Erythroblast (primary cell): Measurements from ENCODE around the gene ARID1B.

ENCODE experiments used
- DNase-seq, 2 experiments: peaks; one replicate each; lab custom pipeline; 2025; lab: John Stamatoyannopoulos, UW
- GATA1 ChIP-seq: IDR thresholded peaks from 2 replicates; pipeline ENCODE4 v1.6.1; 2011; ENCODE audit warnings: low read depth, mild to moderate bottlenecking, control low read depth, low read length, moderate library complexity
- POLR2A ChIP-seq: IDR thresholded peaks from 2 replicates; pipeline ENCODE4 v1.6.1; 2011; ENCODE audit warnings: mild to moderate bottlenecking, low read length

The ARID1B gene

DNA sequence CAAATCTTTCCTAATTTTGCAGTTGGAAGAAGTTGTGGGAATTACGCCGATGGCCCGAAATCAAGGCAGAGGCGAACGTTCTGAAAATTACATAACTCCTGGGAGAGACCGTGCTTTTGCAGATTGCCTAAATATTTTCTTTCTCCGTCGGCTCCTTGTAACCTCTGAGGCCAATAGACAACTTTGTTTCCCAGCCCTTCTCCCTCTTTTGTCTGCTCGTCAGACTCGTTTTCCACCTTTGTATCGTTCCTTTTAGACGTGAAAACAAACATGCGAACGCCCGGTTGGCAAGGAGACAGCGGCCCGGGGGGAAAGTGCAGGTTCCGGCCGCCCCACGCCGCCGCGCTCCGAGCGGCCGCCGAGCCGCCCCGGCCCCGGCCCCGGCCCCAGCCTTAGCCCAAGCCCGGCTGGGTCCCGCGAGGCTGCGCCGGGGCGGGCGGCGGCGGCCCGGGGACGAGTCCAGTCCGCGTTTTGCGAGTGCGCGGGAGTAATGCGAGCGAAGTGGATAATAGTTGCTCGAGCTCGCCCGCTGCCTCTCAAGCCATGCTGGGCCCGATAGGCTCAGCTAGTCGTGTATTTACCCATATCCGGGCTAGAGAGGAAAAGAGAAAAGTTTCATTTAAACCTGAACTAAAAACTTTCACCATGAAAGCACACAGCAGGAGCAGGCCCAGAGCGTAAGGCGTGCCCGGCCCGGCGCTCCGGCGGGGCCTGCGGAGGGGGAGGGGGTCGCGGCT is at the start of gene ARID1B:
ARID1B (plus strand) TSS at position 539 of the 737 bp plus-strand sequence. CDS start 303 bp downstream, outside the sequence.
- DNase-seq: peak; percentile 87 to 92
- TF ChIP-seq POLR2A: peak; percentile 61
- no peak for TF ChIP-seq GATA1

DNA sequence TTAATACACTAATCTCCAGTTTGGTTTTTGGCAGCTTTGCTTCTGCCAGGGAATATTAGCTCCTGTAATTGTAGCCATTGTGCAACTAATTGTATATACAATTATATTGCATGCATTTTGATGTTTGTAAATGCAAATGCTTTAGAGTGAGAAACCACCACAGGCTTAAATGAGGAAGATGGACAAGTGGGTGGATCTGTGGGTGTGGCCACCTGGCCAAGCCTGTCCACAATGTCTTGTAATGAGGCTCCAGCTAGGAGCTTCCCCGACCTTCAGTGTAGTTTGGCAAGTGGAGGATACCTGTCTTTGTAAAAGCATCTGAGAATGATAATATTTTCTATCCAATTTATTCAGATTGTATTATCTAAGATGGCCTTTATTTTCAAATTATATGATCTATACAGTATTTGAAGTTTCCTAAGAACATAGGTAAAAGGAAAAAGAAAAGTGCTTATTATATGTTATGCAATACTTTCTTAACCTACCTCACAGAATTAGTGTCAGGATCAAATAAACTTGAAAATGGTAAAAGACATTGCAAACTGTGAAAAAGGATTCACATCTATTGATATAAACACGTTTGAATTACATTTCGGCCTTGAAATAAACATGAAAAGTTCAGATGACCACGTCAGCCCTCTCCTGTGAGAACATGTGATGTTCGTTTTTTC is 49.3 kb upstream of the ARID1B start:
- DNase-seq: no peak
- no peak for TF ChIP-seq POLR2A
- no peak for TF ChIP-seq GATA1

DNA sequence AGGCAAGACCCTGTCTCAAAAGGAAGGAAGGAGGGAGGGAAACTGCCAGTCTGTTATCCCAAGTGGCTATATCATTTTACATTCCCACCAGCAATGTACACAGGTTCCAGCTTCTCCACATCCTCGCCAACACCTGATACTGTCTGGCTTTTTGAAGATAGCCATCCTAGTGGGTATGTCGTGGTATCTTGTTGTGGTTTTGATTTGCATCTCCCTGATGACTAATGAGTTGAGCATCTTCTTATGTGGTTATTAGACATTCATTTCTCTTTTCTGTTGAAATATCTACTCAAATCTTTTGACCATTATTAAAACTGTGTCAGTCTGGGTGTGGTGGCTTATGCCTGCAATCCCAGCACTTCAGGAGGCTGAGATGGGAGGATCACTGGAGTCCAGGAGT is 47.9 kb upstream of the ARID1B start:
- TF ChIP-seq GATA1 (no peak), POLR2A (no peak)
- DNase-seq: no peak

DNA sequence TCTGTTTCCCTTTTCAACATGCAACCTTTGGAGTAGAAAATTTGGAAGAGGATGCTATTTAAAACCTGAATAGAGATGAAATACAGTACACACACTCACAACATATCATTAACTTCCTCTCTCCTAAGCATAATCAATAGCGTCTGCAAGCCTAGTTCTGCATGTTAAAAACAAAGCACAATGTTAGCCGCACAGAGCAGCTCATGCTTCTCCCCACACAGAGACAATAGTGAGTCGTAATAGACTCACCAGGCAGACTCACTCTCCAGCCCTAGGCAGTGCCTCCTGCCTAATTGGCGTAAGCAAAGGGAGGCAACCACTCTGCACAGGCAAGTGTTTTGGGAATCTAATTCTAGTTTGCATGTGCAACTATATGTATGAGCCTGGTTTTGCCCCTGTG is 45.8 kb upstream of the ARID1B start:
- TF ChIP-seq GATA1: no peak
- TF ChIP-seq POLR2A: no peak
- DNase-seq: no peak

DNA sequence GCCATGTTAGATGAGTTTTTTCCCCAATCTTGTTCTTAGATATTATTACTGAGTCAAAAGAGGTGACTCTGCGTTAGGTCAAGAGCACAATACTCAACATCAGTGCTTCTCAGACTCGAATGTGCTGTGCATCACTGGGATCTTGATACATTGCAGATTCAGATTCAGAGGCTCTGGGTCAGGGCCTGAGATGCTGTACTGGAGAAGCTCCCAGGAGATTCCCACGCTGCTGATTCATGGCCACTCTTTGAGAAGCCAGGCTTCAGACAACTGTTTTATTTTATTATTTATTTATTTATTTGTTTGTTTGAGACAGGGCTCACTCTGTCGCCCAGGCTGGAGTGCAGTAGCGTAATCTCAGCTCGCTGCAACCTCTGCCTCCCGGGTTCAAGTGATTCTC is 41.4 kb upstream of the ARID1B start:
- no peak for TF ChIP-seq POLR2A
- no peak for TF ChIP-seq GATA1
- no peak for DNase-seq

DNA sequence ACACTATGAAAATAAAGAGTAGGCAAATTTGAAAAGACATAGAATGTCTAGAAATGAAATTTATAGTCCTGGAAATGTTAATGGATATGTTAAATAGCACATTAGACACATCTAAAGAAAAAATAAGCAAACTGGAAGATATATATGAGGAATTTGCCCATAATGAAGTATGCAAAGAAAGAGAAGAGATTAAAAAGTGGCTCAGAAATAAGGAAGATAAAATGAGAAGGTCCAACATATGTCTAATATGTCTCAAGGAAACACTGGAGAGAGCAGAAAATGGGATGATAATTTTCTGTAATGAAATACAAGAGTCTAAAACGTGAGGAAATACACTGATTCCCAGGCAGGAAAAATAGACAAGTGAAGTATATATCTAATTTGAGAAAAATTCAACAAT is 36.6 kb upstream of the ARID1B start:
- TF ChIP-seq GATA1 (no peak), POLR2A (no peak)

DNA sequence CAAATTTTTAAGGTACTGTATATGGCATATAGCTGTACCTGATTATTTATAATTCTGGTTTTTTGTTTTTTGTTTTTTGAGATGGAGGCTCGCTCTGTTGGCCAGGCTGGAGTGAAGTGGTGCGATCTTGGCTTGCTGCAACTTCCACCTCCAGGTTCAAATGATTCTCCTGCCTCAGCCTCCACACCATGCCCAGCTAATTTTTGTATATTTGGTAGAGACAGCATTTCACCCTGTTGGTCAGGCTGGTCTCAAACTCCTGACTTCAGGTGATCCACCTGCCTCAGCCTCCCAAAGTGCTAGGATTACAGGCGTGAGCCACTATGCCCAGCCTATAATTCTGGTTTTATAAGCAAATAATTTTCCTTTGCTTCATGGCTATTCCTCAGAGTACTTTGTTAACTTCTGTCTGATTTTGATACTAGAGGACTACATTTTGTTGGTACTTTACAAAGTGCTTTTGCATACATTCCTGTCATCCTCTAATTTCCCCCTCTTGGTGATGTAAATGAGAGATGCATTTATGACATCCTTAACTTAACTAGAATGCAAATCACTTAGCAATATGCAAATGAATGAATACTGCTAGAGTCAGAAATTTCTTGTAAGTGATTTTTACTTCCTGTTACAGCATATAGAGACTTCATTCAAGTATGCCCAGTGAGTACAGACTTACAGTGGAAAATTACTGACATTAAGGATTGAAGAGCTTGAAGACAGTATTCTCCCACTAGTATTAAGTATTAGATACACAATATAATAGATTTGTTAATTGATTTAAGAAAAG is 35.7 kb upstream of the ARID1B start:
- TF ChIP-seq GATA1 (no peak), POLR2A (no peak)
- no peak for DNase-seq

More for the DNA sequence above, 36.6 kb upstream of the ARID1B start:
- no peak for DNase-seq

DNA sequence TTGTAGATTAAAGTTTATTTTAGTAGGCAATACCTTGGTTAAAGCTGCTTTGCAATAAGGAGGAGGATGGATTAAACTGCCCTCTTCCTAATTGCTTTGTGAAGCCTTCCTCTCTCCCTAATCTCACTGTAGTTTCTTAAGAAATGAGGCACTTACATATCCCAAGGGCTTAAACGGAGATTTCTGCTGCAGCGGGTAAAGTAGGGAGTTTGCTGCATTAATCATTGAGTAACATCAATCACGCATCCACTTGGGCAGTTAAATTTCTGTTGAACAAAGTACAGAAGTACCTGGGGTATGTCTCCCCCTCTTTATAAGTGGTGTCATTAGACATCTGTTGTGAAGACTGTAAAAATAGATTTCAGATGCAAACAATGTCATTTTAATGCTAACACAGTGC is 29.5 kb upstream of the ARID1B start:
- DNase-seq: no peak
- TF ChIP-seq POLR2A: no peak

DNA sequence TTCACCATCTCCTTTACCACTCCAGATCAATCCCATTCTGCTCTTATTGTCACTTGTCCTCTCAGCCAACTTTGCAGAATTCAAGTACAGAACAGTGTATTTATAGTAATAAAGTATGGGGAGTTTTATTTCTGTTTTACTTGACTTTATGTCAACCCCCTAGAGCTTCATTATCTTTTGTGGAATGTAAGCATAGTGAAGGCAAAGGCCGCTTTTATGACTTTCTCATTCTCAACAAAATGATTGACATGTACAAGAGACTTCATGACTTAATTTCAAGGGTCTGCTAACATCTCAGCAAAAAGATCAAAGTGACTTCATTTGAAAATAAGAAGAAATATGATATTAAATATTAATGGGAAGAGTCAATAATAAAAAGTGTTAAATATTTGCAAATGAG is 28.7 kb upstream of the ARID1B start:
- TF ChIP-seq POLR2A (no peak), GATA1 (no peak)
- DNase-seq: no peak

DNA sequence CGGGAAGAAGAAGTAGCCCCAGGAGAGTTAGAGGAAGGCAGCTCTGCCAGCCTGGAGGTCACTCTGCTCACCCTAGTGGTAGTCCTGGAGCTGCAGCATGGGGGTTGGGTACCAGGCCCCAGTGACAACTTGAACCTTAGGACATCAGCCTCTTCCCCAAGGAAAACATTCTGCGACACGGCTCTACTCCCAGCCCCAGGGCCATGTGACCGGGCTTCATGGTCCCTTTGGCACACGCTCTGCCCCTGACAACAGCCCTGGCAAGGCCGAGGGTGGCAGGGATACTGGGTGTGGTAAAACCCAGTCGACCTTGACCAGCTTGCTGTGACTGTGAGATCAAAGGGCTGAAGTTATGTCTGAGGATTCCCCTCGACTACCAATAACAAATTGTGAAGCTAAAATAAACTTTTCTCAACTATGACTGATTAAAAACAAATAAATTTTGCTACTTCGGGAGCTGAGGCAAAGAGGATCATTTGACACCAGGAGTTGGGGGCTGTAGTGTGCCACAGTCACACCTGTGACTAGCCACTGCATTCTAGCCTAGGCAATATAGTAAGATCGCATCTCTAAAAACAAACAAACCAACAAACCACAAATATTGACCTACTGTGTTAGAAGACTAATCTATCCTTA is 24.4 kb upstream of the ARID1B start:
- TF ChIP-seq POLR2A (no peak), GATA1 (no peak)
- peak in 1 of 2 experiments; percentile 3 for DNase-seq

DNA sequence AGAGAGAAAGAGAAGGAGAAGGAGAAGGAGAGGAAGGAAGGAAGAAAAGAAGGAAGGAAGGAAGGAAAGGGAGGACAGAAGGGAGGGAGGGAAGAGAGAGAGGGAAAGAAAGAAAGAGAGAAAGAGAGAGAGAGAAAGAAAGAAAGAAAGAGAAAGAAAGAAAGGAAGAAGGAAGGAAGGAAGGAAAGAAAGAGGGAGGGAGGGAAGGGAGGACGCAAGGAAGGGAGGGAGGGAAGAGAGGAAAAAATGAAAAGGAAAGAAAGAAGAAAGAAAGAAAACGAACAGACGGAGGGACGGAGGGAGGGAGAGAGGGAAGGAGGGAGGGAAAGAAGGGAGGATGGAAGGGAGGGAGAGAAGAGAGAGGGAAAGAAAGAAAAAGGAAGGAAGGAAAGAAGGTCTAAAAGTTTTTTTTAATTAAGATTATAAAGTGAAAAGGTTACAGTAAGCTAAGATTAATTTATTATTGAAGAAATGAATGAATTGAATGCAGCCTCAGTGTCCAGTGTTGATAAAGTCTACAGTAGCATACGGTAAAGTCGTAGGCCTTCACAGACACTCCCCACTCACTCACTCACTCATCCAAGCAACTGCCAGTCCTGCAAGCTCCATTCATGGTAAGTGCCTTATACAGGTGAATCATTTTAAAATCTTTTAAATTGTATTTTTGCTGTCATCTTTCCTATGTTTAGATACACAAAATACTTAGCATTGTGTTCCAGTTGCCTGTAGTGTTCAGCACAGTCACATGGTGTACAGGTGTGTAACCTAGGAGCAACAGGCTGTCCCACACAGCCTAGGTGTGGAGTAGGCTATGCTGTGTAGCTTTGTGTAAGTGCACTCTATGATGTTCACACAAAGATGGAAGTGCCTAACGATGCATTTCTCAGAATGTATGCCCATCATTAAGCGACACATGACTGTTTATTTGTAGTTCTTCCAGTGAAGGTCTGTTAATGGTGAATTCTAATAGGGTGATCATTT is 20.3 kb upstream of the ARID1B start:
- TF ChIP-seq POLR2A (no peak), GATA1 (no peak)
- no peak for DNase-seq

DNA sequence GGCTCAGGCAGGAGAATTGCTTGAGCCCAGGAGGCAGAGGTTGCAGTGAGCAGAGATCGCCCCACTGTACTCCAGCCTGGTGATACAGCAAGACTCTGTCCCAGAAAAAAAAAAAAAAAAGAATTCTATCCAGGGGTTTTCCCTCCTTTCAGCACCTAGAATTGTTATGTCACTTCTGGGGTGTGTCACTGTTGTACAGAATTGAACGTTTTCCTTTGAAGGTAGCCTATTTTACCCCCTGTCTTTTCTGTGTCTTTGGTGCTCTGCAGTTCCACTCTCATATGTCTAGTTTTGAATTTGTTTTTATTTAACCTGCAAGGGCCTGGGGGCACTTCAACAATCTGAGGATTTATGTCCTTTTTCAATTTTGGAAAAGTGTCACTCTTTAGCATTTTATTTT is 19.3 kb upstream of the ARID1B start:
- DNase-seq: no peak
- TF ChIP-seq POLR2A (no peak), GATA1 (no peak)

DNA sequence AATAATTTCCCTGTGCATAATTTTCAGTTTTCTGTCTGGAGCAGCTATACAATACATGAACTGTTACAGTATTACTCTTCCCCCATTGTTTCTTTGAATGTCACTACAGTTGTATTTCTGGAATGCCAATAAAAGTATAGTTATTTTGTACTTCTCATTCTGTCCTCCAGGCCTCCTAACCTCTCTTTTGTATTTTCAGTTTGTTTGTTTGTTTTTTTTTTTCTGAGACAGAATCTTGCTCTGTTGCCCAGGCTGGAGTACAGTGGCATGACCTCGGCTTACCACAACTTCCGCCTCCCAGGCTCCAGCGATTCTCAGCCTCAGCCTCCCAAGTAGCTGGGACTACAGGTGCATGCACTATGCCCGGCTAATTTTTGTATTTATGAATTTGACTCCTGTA is 16.8 kb upstream of the ARID1B start:
- TF ChIP-seq GATA1 (no peak), POLR2A (no peak)

More for the DNA sequence above, 16.8 kb upstream of the ARID1B start:
- no peak for DNase-seq
